HG02610 (cell line): Measurements from ENCODE around the gene RBBP5.
"Not testable (repeated sequence)": the region's sequence is repeated elsewhere in the genome, so short reads cannot be mapped to it uniquely, and the experiment has no call there.

Experiments
- ATAC-seq: cut with Tn5 transposase; IDR thresholded peaks from one replicate; pipeline ENCODE4 v1.9.1; 2021; ENCODE audit warnings: mild to moderate bottlenecking, moderate library complexity; ENCODE audit not compliant: unreplicated experiment

RBBP5 gene, protein sequence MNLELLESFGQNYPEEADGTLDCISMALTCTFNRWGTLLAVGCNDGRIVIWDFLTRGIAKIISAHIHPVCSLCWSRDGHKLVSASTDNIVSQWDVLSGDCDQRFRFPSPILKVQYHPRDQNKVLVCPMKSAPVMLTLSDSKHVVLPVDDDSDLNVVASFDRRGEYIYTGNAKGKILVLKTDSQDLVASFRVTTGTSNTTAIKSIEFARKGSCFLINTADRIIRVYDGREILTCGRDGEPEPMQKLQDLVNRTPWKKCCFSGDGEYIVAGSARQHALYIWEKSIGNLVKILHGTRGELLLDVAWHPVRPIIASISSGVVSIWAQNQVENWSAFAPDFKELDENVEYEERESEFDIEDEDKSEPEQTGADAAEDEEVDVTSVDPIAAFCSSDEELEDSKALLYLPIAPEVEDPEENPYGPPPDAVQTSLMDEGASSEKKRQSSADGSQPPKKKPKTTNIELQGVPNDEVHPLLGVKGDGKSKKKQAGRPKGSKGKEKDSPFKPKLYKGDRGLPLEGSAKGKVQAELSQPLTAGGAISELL

DNA sequence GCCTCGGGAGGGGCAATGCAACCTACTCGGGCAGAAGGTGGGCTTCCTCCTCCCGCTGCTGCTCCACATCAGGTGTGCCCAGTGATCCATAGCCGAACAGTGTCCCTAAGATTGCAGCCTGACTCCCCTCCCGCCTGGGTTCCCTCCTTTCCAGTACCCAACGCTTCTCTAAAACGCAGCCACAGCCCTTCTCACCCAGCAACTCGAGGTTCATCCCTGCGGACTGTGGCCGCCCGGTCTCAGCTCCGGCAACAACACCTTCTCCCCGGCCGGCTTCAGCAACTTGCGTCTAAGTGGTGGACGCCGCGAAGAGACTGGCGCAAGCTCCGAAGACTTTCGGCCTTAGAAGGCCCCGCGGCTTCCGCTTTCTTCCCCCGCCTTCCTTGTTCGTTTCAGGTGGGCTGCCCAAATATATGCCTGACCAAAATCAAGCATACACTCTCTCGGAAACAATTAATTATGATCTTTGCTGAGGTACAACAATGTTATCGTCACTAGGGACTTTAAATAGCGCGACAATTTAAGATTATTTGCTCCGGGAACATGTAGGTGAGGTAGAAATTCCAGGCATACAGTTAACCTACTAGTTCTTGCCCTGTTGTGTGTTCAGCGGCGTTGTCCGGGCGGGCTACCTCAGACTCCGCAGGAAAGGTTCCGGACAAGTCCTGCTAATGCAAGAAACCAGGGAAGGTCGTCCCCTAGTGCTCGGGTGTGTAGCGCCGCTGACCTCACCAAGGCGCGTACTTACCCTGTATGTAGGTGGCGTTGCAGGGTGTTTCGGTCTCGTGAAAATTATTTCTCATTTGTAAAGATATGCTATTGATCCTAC is at the start of gene RBBP5:
RBBP5 (minus strand) TSS at position 319 of the 829 bp plus-strand sequence; CDS start at position 214, 105 bp downstream.
- peak; percentile 97 for ATAC-seq

DNA sequence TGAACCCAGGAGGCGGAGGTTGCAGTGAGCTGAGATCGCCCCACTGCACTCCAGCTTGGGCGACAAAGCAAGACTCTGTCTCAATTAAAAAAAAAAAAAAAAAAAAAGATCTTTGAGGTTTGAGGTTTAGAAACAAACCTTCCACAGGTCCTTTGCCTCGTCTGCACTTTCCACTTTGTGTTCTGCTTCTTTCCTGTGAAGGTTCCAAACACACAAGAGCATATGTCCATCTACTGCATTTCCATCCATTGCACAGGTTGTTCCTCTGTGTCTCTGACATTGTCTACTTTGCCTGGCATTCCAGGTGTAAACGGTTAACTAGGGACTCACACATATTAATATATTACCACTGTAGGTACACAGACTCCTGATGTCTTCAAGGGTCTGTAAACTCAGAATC is 49.6 kb upstream of the RBBP5 start:
- ATAC-seq = no peak

DNA sequence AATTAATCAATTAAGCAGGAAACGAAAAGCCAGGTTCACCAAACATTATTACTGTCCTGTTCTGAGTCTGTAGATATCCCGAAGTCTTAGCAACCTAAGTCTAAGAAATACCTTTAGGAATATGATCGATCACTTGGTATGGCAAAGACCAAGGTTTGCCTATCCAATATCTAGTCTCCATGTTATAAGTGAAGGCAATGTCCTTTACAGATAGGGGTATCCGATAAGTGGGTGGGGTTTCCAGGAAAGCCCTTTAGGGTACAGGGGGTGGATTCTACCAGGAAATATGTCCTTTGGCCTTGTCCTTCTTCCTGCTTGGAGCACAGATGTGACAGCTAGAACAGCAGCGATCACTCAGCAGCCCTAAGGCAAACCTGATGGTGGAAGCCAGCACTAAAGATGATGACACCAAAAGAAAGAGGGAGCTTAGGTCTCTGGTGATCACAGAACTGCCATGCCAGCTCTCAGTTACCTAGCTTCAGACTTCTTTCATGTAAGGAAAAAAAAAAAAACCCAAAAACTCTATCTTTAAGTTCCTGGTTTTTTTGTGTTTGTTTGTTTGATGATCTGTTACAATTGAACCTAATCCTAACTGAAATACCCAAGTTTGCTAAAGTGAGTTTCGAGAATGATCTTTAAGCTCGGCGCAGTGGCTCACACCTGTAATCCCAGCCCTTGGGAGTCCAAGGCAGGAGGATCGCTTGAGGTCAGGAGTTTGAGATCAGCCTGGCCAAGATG is 48.9 kb upstream of the RBBP5 start:
- no peak for ATAC-seq

DNA sequence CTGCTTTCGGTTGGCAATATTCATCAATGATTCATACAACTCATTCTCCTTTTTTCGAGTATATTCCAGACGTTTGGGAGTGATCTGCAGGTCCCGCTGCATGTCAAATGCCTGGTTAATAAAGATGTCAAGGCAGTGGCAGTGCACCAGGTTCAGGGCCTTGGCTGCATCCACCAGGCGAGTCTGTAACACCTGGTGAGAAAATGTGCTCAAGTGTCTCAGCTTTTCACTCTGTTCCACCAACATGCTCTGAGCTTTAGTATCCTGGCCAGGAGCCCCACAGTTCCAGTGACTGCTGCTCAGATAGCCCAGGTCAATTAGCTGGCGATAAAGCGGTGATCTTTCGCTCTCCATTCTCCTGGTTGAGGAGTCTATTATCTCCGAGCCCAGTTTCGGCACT is 47.5 kb upstream of the RBBP5 start:
- no peak for ATAC-seq

DNA sequence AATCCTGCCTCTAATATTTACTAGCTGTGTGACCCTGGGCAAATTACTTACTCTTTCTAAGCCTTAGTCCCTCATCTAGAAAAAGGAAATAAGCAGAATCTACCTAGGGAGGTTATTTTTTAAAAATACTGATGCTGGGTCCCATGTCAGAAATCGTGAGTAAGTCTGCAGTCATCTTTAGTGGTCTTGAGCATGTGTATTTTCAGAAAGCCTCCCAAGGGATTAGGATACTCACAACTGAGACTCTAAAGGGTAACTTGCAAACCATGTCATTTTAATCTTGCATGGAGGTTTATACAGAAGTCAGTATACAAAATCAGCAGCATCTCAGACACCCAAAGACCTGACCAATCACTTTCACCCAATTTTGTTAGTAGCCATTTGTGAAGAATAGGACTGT is 46.5 kb upstream of the RBBP5 start:
- ATAC-seq = no peak

DNA sequence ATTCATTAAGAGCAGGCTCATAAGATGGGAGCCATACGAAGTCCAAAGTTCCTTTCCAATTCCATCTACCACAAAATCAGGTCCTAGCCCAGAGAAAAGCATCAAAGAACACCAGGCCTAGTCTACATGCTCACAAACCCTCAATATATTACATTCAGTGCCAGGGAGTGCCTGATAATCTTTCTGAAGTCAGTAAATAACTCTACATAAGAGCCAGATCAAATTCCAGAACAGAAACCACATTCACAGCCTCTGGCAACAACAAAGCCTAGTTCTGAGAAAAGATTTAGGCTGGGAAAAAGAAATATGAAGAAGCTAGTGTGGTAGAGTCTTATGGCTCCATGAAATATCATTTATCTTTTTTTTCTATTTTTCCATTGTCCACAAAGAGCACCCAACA is 40.5 kb upstream of the RBBP5 start:
- ATAC-seq = no peak

DNA sequence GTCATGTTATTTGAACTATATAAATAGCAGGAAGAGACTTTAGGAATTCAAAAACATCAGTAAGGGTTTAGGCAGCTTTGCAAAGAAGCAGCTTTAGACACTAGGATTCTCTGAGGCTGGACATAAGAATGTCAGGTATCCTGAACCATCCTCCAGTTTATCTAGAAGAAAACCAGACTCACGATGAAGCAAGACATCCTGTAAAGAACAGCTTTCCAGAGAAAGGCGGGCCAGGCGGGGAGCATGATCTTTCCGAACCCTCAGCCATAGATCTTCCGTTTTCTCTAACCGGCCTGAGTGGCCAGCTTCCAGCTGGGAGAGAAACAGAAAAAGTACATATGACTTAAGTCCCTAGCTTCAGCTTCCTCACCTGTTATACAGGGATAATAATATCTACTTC is 39.3 kb upstream of the RBBP5 start:
- ATAC-seq = no peak

DNA sequence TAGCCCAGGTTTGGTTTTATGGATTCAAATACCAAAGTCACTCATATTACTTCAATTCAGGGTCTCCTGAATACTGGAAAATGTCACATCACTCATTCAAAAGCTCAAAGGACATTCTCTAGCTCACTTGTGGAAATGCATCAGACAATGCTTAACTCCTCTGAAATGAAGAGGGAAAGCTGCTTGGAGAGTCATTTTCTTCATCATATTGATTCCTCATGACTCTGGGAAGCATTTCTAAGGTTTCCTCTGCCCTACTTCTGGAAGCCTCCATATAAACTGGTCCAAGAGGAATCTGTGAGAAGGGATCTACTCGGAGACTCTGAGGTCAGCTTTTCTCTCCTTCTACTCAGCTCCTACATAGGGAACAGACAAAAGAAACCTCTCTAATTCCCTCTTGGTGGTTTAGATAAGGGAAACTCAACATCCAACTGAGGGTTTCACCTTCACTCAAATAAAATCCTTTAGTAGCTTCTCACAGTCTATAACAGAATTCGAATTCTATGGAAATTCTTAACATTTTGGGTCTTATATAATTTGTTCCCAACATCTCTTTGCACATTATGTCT is 36.4 kb upstream of the RBBP5 start:
- no peak for ATAC-seq

DNA sequence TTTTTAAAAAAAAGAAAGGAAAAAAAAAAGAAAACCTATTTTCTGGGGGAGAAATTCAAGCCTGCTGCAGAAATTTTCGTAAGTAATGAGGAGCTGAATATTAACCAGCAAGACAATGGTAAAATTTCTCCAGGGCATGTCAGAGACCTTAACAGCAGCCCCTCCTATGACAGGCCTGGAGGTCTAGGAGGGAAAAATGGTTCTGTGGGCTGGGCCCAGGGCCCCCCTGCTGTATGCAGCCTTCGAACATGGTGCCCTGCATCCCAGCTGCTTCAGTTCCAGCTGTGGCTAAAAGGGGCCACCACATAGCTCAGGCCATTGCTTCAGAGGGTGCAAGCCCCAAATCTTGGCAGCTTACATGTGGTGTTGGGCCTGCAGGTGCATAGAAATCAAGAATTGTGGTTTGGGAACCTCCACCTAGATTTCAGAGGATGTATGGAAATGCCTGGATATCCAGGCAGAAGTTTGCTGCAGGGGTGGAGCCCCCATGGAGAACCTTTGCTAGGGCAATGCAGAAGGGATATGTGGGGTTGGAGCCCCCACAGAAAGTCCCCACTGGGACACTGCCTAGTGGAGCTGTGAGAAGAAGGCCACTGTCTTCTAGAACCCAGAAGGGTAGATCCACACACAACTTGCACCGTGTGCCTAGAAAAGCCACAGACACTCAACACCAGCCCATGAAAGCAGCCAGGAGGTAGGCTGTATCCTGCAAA is 34.0 kb upstream of the RBBP5 start:
- ATAC-seq = not testable (repeated sequence)

DNA sequence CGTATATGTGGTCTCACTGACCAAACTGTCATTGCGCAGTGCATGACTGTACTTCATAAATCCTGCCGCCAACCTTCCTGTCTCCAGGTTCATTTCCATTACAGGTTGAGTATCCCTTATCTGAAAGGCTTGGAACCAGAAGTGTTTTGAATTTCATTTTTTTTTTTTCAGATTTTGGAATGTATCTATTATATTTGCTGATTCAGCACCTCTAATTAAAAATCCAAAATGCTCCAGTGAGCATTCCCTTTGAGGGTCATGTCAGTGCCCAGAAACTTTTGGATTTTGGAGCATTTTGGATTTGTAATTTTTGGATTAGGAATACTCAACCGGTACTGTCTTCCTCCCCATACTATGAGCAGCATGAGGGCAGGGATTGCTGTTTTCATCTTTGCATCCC is 30.7 kb upstream of the RBBP5 start:
- no peak for ATAC-seq

DNA sequence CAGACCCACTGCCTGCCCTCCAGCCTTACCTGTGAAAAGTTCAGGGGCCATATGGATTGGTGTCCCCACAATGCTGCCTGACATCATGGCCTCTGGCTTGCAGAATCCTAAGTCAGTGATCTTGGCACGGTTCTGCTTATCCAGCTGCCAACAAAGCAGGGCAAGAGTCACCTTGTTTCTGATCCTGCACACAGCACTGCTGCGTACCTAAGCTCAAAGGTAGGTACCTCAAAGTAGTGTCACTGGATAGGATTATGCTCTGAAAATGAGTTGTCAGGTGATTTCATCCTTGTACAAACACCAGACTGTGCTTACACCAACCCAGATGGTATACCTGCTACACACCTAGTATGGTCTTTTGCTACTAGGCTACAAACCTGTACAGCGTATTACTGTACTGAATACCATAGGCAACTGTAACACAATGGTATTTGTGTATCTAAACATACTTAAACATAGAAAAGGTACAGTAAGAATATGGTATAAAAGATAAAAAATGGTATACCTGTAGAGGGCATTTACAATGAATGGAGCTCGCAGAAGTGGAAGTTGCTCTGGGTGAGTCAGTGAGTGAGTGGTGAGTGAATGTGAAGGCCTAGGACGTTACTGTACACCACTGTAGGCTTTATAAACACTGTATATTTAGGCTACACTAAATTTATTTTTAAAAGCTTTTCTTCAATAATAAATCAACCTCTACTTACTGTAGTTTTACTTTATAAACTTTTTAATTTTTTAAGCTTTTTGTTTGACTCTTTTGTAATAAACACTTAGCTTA is 29.1 kb upstream of the RBBP5 start:
- no peak for ATAC-seq

DNA sequence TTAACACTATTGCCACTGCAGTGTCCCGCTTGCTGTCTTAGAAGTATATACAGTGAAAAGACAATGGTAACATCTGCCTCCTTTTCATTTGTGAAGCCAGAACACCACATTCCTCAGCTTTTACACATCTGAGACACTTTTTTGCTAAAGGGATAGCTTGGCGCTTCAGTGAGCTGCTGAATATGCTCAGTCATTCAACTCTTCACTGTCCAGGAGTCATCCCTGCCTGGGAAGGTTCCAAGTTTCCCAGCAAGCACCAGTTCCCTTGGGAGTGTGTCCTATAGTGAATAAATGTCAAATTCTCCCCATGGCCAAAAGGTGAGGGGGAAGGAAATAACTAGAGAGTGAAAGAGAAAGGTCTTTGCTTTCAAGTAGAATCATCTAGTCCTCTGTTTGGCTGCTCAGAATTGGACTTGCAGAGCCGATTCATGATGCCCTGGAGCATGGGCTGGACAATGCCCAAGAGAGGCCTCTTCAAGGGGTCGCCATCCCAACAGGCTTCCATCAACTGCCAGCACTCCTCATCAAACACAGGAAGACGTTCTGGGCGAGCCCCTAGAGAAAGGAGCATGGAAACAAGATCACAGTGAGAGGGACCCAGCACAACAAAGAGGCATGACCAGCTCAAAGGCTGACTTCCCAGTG is 25.5 kb upstream of the RBBP5 start:
- ATAC-seq = no peak

DNA sequence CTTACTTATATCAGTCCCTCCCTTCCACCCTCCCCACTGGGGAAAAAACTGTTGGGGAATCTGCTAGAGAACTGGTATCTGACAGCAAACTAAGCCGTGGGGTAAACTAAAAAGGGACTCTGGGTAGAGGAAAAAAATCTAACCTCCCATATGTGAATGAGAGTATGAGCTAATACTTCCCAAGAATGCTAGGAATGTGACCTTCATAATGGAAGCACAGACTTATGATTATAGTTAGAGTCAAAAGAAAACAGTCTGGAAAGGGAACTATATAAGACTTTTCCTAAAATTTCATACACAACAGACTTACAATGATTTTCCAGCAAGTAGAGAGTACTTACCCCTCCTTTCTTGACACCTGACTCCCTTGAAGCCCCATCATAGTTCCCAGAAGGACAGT is 23.0 kb upstream of the RBBP5 start:
- no peak for ATAC-seq

DNA sequence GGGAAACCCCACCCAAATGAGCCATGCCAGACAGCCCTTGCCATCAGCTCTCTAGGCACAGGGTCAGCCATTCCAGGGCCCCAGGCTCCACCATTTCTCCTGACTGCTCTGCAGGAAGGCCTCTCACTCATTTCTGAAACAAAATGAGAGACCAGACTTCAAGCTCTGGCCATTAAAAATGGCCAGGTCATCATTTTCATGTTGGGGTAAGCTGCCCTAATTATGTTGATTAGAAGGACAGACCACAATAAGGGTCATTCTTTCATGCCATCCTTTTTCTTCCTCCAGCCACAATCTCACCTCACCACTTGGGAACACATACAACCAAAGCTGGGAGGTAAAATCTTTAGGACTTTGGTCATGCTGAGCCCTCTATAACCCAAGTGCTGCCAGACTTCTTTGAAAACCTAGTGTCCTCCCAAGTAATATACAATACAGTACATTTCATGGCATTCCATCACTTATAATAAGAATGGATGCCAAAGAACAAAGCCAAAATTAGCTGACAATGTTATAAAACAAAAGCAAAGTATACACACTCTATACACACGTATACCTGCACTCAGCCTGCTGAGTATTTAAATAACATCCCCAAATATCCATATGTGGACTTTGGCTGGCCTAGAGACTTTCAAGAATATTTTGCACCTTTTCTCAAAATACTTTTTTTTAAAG is 22.4 kb upstream of the RBBP5 start:
- ATAC-seq = no peak

DNA sequence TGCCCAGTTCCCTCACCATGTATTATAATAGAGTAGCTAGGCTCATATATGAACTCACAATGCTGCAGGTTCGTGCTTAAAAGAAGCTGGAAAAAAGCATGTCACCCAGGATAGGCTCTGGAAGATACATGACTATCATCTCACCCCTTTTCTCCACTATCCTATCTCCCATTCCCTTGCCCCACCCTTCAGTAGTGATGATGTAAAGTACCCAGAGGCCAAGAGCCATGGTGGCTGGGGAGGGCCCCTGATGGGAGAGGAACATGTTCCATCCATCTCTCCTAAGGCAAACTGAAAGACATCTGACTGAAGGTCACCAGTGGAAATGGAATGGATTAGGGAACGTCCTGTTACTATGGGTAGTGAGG is 20.3 kb upstream of the RBBP5 start:
- ATAC-seq = no peak

DNA sequence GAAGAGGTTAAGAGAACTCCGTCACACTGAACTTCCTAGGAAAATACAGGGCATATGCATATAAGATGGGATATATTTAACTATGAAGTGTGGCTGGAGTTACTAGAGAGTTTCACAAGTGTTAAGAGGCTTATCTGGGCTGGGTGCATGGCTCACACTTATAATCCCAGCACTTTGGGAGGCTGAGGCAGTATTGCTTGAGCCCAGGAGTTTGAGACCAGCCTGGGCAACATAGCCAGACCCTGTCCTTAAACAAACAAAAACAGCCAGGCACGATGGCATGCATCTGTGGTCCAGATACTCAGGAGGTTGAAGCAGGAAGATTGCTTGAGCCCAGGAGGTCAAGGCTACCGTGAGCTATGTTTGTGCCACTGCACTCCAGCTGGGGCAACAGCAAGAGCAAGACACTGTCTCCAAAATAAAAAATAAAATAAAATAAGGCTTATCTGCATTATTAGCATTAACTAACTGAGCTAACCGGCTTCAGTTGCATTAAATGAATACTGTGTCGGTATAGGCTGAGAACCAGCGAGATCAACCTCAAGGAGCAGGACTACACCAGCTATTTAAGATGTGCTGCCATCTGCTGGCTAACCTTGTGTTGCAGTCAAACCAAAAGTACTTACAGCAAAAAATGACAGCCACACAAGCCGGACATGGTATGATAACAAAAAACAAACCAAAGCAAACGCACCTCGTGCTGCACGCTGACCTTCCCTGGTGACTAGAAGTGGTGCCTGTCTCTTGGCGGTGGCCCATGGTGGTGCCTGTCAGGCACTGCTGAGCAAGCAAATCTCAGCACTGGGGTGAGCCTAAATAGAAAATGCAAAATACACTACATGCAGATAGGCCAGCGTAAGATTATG is 19.7 kb upstream of the RBBP5 start:
- ATAC-seq = peak; percentile 48

DNA sequence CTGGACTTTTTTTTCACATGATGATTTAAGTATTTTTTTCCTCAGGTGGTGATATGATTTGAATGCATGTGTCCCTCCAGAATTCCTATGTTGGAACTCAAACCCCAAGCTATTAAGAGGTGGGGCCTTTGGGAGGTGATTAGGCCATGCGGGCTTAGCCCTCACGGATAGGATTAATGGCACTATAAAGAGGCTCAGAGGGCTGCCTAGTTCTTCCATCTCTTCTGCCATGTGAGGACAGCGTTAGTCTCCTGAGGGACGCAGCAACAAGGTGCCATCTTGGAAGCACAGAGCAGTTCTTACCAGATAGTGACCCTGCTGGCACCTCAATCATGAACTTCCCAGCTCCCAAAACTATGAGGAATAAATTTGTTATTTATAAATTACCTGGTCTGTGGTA is 18.3 kb upstream of the RBBP5 start:
- ATAC-seq = no peak

DNA sequence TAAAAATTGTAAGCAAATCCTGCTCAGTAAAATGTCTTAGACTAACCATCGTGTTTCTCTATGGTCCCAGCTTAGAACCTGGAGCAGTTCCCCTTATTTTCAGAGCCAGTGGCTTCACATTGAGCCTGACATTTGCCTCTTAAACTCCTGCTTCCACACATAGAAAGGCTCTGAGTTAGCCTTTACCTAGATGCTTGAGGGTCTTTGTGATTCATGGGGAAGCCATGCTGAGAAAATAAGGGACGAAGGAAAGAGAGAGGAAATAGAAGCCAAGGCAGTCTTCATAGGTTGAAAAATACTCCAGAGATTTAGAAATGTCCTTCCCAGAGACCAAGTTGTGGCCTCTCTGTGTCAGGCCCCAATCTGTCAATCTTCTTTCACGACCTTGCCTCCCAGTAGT is 16.1 kb upstream of the RBBP5 start:
- no peak for ATAC-seq
